NCI-H345 treated with DMSO at 0.1 percent for 48 hours (cell line): ENCODE measurements around the gene GBGT1.

ENCODE experiments used
- DNase-seq: peaks from one replicate; lab custom pipeline; 2025; ENCODE audit not compliant: unreplicated experiment; lab: John Stamatoyannopoulos, UW

Gene GBGT1

GRCh38 chr9:133104718-133105460, 58.8 kb downstream of the GBGT1 start:
- DNase-seq, result no peak

- DNase-seq, result no peak
These were observed 59.7 kb downstream of the GBGT1 start for GRCh38 chr9:133103987-133104505.

GRCh38 chr9:133103183-133103986, 60.3 kb downstream of the GBGT1 start:
- peak; percentile 2 for DNase-seq
